GM12874 (cell line): ENCODE data around the gene SLC6A12.

ENCODE experiments used
- TF ChIP-seq, protein P1 (sequence below): IDR thresholded peaks from 2 replicates; pipeline ENCODE4 v1.5.1; 2011; ENCODE audit warnings: low read depth, mild to moderate bottlenecking, control low read depth, low read length, moderate library complexity; ENCODE audit not compliant: insufficient read depth

The SLC6A12 gene

DNA sequence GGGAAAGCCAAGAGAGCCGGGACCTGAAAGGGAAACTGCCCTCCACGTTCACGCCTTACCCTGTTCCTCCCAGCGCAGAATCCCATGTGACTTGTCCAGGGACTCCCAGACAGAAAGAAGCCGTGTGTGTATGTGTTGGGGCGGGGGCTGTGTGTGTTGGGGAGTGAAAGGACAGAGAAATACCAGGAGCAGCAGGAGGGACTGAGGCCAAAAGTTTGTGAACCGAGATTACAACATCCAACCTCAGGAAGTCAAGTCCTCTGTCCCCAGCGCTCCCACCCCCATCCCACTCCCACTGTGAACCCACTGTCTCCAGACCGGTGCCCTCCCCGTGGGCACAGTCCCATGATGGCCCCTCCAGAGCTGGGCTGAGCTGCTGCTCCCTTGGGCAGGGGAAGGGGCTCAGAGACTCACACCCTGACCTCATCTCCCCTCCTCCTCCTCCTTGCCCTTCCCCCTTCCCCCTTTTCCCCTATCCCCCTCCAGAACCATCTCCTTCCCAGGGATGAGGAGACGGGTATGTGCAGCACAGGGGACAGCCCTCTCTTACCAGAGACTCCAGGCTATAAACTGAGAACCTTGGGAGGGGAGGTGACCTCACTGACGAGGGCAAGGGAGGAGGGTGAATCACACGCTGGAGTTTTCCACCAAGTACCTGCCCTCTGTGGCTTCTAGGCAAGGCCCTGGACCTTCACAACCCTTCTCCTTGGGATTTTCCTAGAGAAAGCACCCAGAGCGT lies at the start of gene SLC6A12:
Gene SLC6A12 (minus strand): TSS at position 155 of the 739 bp plus-strand sequence. CDS start 4,171 bp downstream, outside the sequence.
- TF ChIP-seq, protein P1, sequence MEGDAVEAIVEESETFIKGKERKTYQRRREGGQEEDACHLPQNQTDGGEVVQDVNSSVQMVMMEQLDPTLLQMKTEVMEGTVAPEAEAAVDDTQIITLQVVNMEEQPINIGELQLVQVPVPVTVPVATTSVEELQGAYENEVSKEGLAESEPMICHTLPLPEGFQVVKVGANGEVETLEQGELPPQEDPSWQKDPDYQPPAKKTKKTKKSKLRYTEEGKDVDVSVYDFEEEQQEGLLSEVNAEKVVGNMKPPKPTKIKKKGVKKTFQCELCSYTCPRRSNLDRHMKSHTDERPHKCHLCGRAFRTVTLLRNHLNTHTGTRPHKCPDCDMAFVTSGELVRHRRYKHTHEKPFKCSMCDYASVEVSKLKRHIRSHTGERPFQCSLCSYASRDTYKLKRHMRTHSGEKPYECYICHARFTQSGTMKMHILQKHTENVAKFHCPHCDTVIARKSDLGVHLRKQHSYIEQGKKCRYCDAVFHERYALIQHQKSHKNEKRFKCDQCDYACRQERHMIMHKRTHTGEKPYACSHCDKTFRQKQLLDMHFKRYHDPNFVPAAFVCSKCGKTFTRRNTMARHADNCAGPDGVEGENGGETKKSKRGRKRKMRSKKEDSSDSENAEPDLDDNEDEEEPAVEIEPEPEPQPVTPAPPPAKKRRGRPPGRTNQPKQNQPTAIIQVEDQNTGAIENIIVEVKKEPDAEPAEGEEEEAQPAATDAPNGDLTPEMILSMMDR: no peak

DNA sequence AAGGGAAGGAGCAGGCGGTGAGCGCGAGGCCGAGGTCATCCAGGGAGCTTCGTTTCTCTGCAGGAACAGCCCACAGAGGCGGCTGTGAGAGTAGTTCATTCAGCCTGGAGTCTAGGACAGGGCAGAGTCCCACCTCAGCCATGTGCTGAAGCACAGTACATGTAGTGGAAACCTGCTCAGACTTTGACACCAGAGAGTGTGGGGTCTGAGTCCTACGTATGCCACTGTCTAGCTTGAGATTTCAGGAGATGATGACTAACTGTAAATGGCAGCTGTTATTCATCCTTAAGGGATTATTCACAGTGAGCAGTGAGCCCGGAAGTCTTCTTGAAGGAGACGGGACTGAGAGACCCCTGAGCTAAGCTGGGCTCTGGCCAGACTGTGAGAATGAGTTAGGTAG lies 49.6 kb upstream of the SLC6A12 start:
- TF ChIP-seq, protein P1: no peak

DNA sequence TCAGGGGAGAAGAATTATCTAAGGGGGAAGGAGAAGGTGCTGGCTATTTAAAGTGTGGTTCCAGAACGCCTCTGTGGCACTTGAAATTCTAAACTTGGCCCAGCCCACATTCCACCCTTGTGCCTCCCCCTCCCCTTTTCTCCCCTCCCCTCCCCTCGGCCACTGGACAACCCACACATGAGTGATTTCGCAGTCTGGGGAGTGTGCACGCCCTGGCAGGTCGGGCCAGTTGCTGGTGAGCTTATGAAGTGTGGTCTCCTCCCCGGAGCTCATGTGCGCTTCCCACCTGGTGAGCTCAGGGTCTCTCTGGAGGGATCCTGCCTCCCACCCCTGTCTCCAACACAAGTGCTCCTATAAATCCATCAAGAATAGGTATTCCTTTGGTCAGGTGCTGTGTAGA lies 48.9 kb upstream of the SLC6A12 start, which contains the start of gene SLC6A13:
Gene SLC6A13 (minus strand): TSS at position 20 of the 400 bp plus-strand sequence. CDS start 2,784 bp downstream, outside the sequence.
- TF ChIP-seq, protein P1: no peak

DNA sequence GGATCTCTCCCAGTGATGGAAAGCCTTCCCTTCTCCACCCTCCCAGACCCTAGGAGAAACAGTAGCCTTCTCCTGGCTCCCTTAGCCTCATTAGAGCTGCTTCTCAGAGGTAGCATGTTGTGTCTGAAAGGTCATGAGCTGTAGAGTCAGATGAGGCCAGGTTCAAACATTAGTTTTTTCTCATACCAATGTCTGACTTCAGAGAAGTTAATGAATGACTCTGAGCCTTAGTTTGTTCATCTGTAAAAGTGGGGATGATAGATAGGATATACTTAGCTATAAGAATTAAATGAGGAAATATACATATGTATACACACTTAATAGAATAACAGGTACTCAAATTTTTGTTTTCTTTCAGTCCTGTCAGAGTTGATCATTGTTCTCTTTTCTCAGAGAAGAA lies 48.2 kb upstream of the SLC6A12 start:
- TF ChIP-seq, protein P1: no peak

DNA sequence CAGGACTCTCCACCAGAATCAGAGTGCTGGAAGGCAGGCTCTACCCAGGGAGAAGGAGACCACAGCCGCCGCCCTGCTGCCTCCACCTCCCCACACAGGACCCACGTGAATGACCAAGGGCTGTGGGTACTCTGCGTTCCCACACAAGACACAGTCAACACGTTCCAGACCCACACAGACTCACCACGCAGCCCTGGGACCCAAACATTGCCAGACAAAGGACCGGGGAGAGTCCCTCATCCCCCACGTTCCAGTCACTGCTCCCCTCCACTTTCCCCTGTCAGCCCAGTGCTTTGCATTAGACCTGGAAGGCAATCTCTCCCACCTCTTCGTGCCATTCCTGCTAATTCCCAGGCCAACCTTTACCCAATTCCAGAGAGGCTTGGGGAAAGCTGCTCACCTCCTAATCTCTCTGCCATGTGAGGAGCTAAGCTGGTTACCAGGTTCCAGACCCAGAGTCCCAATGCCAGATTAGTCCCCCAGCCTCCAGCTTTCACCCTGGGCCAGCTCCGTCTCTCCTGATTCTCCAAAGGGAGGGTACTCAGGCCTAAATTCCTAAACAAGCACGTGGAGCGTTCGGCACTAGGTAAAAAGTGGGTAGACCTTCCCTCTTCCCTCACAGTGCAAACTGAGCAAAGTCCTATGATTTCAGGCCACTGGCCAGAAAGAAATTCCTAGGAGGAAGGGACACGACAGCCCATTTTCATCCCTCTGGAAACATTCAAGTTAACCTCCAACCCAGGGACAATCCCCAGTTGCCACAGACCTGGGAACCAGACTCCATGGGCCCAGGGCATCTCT lies 43.8 kb upstream of the SLC6A12 start:
- TF ChIP-seq, protein P1: no peak

DNA sequence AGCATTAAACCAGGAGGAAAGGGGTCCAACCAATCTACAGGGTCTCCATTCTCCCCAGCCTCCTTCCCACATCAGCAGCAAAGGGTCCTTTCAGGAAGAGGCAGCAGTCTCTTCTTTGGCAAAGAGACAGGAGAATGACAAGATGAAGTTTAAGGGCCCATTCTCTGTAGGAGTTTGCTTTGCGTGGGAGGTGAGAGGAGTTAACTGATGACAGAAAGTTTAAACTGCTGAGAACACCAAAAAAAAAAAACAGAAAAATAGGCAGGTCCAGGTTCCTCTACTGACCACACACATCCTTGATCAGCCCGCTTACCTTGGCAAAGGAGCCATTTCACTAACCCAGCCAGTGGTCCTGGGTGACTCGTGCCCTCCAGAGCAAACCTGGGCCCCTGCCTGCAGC lies 43.0 kb upstream of the SLC6A12 start:
- TF ChIP-seq, protein P1: no peak

DNA sequence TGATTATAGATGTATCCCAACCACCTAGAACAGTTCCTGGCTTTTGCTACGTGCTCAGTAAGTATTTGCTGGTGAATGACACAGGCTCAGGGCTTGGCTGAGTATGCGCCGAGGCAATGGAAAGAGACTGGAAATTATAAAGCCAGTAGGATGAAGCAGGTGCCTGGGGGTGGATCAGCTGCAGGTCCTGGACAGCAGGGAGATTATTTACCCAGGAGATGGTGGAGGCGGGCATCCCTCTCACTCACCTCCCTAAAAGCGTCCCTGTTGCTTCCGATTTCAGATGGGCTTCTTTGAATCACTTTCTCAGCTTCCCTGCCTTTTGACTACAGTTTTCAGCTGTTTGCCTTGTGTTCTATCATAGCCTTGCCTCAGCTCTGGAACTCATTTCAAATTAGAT lies 42.3 kb upstream of the SLC6A12 start:
- TF ChIP-seq, protein P1: no peak
